HepG2 (cell line): ENCODE results near the gene SLC22A7. TPM values are rescaled to one million over a fixed set of nuclear protein-coding genes. Genes with fewer than 3 reads are reported as not detected.

ENCODE experiments used
- BATF2 ChIP-seq: sonication (generic); formaldehyde crosslinking; IDR thresholded peaks from 2 replicates; pipeline ENCODE4 v1.8.0; 2022; ENCODE audit warnings: mild to moderate bottlenecking, missing genetic modification reagents, moderate library complexity
- BHLHE40 ChIP-seq: IDR thresholded peaks from 2 replicates; pipeline ENCODE4 v1.6.1; 2011; ENCODE audit warnings: low read length, improper control_type of control experiment
- CHD2 ChIP-seq: IDR thresholded peaks from 2 replicates; pipeline ENCODE4 v1.6.1; 2011; ENCODE audit warnings: low read depth, low read length, improper control_type of control experiment
- GATAD1 ChIP-seq: IDR thresholded peaks from 2 replicates; pipeline ENCODE4 v1.6.1; 2016; ENCODE audit warnings: missing genetic modification reagents, missing compliant biosample characterization
- HNF4A ChIP-seq: sonication (generic); formaldehyde crosslinking; IDR thresholded peaks from 2 replicates; pipeline ENCODE4 v1.4.0; 2020; ENCODE audit warnings: missing genetic modification reagents
- HOXA9 ChIP-seq: sonication (generic); formaldehyde crosslinking; IDR thresholded peaks from 2 replicates; pipeline ENCODE4 v1.8.1; 2022; ENCODE audit warnings: missing genetic modification reagents, mild to moderate bottlenecking, moderate library complexity, borderline replicate concordance
- KAT8 ChIP-seq: IDR thresholded peaks from 2 replicates; pipeline ENCODE4 v1.6.1; 2016; ENCODE audit warnings: missing genetic modification reagents, missing compliant biosample characterization
- MAF1 ChIP-seq: sonication (generic); formaldehyde crosslinking; IDR thresholded peaks from 2 replicates; pipeline ENCODE4 v1.5.0; 2020; ENCODE audit warnings: missing genetic modification reagents, borderline replicate concordance
- MEIS1 ChIP-seq: sonication (generic); formaldehyde crosslinking; IDR thresholded peaks from 2 replicates; pipeline ENCODE4 v1.9.0; 2021; ENCODE audit warnings: mild to moderate bottlenecking, missing genetic modification reagents, moderate library complexity, borderline replicate concordance
- NFAT5 ChIP-seq: sonication (generic); formaldehyde crosslinking; IDR thresholded peaks from 2 replicates; pipeline ENCODE4 v1.4.0; 2020; ENCODE audit warnings: missing genetic modification reagents
- NFIC ChIP-seq: IDR thresholded peaks from 2 replicates; pipeline ENCODE4 v1.6.1; 2012; ENCODE audit warnings: mild to moderate bottlenecking, low read length, inconsistent platforms
- SMAD3 ChIP-seq: sonication (generic); formaldehyde crosslinking; IDR thresholded peaks from 2 replicates; pipeline ENCODE4 v1.4.0; 2020; ENCODE audit warnings: missing genetic modification reagents
- STAT5B ChIP-seq: sonication (generic); formaldehyde crosslinking; IDR thresholded peaks from 2 replicates; pipeline ENCODE4 v1.4.0; 2020; ENCODE audit warnings: missing genetic modification reagents
- YEATS2 ChIP-seq: sonication (generic); formaldehyde crosslinking; IDR thresholded peaks from 2 replicates; pipeline ENCODE4 v1.4.0; 2020; ENCODE audit warnings: missing genetic modification reagents, borderline replicate concordance
- ZNF296 ChIP-seq: sonication (generic); formaldehyde crosslinking; conservative IDR thresholded peaks from 2 replicates; pipeline ENCODE4 v1.5.0; 2020; ENCODE audit warnings: mild to moderate bottlenecking, missing genetic modification reagents
- ZNF3 ChIP-seq: IDR thresholded peaks from 2 replicates; pipeline ENCODE4 v1.7.0; 2017; ENCODE audit warnings: inconsistent platforms
- ZNF556 ChIP-seq: sonication (generic); formaldehyde crosslinking; IDR thresholded peaks from 2 replicates; pipeline ENCODE4 v1.4.0; 2020; ENCODE audit warnings: mild to moderate bottlenecking, missing genetic modification reagents, borderline replicate concordance
- ZNF557 ChIP-seq: sonication (generic); formaldehyde crosslinking; IDR thresholded peaks from 2 replicates; pipeline ENCODE4 v1.4.0; 2020; ENCODE audit warnings: missing genetic modification reagents
- ZNF616 ChIP-seq: sonication (generic); formaldehyde crosslinking; IDR thresholded peaks from 2 replicates; pipeline ENCODE4 v1.5.0; 2020; ENCODE audit warnings: low read depth, mild to moderate bottlenecking, missing genetic modification reagents
- ZNF773 ChIP-seq: sonication (generic); formaldehyde crosslinking; IDR thresholded peaks from 2 replicates; pipeline ENCODE4 v1.4.0; 2020; ENCODE audit warnings: missing genetic modification reagents, borderline replicate concordance
- ZNF780A ChIP-seq: sonication (generic); formaldehyde crosslinking; IDR thresholded peaks from 2 replicates; pipeline ENCODE4 v1.8.0; 2022; ENCODE audit warnings: mild to moderate bottlenecking, missing genetic modification reagents, moderate library complexity
- ZSCAN21 ChIP-seq: sonication (generic); formaldehyde crosslinking; IDR thresholded peaks from 2 replicates; pipeline ENCODE4 v1.8.0; 2022; ENCODE audit warnings: mild to moderate bottlenecking, missing genetic modification reagents, moderate library complexity, borderline replicate concordance
- polyA plus RNA-seq, 8 experiments: library from polyadenylated mRNA; depleted of rRNA in 3 of 8; stranded (reverse) in 7 of 8; unstranded in 1 of 8; fragments of >200 nt; fragmentation: Illumina TruSeq in 4 of 8; extraction: Trizol in 4 of 8; gene quantifications; 2 replicates each; pipeline versions ENCODE4 v1.2.1 to v1.2.3, GENCODE V29; 2011 to 2016; ENCODE audit warnings: low read depth in 4 of 8, missing spikeins in 1 of 8, mixed read lengths in 1 of 8; ENCODE audit not compliant: insufficient read depth in 1 of 8
- total RNA-seq, 5 experiments: library from RNA; depleted of rRNA; stranded (reverse); fragments of >200 nt; fragmentation: Illumina TruSeq; extraction: Trizol; gene quantifications; 2 replicates each; pipeline ENCODE4 v1.2.3, GENCODE V29; 2016; ENCODE audit warnings: low read depth in 1 of 5
- TF ChIP-seq, protein P1 (sequence below): sonication (generic); formaldehyde crosslinking; IDR thresholded peaks from 2 replicates; pipeline ENCODE4 v1.4.0; 2020; ENCODE audit warnings: missing genetic modification reagents
- TF ChIP-seq, protein P2 (sequence below): sonication (generic); formaldehyde crosslinking; IDR thresholded peaks from 2 replicates; pipeline ENCODE4 v1.4.0; 2020; ENCODE audit warnings: mild to moderate bottlenecking, missing genetic modification reagents

Gene SLC22A7
- total and polyA plus RNA-seq, 2 of the 13 experiments (the other 11 are each of a cell fraction or from before 2014, with no cell fraction given): 5.3 to 22.6 TPM

DNA sequence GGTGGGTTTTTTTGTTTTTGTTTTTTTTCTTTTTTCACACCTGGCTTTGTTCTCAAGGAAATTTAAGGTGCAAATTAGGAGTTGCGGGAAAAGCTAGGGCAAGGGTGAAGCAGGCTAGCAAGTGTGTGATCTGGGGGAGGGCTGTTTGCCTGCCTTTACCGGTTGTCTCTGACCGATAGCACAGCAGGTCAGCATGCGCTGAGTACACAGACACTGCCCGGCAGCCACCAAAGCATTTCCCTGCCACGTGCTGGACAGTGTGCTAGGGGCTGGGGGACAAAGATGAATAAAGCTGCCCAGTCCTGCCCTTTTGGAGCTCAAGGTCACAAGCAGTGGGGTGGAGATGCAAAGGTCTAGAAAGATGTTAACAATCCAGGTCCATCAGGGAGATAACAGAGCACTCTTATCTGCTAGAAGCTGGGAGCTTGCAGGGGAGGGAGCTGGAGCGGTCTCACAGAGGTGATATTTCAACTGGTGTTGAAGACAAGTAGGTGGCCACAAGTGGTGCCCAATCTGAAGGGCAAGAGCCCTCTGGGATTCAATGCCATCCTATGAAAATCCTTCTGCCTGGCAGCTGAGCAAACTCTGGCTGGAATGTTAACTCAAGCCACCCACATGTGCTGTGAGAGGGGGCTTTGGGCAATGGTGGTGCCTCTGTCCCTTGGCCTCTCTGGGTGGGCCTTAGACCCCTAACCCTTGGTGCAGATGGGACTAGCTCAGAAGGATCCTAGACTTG lies 30.3 kb upstream of the SLC22A7 start (continued):
- peak; percentile 95 for TF ChIP-seq KAT8 (CRISPR knock-in tag)
- TF ChIP-seq NFAT5 (CRISPR knock-in tag): no peak
- TF ChIP-seq NFIC: no peak
- TF ChIP-seq BHLHE40: peak; percentile 98
- TF ChIP-seq BATF2 (CRISPR knock-in tag): peak; percentile 96; the same call in 1 of the 2 replicates
- TF ChIP-seq GATAD1: peak; percentile 86
- peak; percentile 100 for TF ChIP-seq HNF4A (CRISPR knock-in tag)
- TF ChIP-seq ZNF556: peak; percentile 98
- peak; percentile 98 for TF ChIP-seq ZNF296 (CRISPR knock-in tag)
- TF ChIP-seq, protein P1, sequence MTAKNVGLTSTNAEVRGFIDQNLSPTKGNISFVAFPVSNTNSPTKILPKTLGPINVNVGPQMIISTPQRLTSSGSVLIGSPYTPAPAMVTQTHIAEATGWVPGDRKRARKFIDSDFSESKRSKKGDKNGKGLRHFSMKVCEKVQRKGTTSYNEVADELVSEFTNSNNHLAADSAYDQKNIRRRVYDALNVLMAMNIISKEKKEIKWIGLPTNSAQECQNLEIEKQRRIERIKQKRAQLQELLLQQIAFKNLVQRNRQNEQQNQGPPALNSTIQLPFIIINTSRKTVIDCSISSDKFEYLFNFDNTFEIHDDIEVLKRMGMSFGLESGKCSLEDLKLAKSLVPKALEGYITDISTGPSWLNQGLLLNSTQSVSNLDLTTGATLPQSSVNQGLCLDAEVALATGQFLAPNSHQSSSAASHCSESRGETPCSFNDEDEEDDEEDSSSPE (CRISPR knock-in tag): peak; percentile 92
- TF ChIP-seq MEIS1 (CRISPR knock-in tag): peak; percentile 99
- peak; percentile 83 for TF ChIP-seq ZNF3 (CRISPR knock-in tag)
- TF ChIP-seq STAT5B (CRISPR knock-in tag): peak; percentile 96
- TF ChIP-seq, protein P2, sequence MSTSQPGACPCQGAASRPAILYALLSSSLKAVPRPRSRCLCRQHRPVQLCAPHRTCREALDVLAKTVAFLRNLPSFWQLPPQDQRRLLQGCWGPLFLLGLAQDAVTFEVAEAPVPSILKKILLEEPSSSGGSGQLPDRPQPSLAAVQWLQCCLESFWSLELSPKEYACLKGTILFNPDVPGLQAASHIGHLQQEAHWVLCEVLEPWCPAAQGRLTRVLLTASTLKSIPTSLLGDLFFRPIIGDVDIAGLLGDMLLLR (CRISPR knock-in tag): peak; percentile 98
- TF ChIP-seq YEATS2 (CRISPR knock-in tag): peak; percentile 84; the same call in 1 of the 2 replicates
- TF ChIP-seq HOXA9 (CRISPR knock-in tag): peak; percentile 95
- no peak for TF ChIP-seq ZNF773
- TF ChIP-seq ZNF557 (CRISPR knock-in tag): peak; percentile 80; the same call in 1 of the 2 replicates
- peak; percentile 94 for TF ChIP-seq ZNF616 (CRISPR knock-in tag)
- TF ChIP-seq CHD2: peak; percentile 23; the same call in 1 of the 2 replicates
- TF ChIP-seq ZSCAN21: peak; percentile 98
- peak; percentile 99 for TF ChIP-seq ZNF780A (CRISPR knock-in tag)
- peak; percentile 70 for TF ChIP-seq MAF1
- TF ChIP-seq SMAD3: peak; percentile 100
